ENCODE results near the gene LCN9.
"Not testable (repeated sequence)": the region's sequence is repeated elsewhere in the genome, so short reads cannot be mapped to it uniquely, and the experiment has no call there.

Gene LCN9

GRCh38 chr9:135662758-135663450 lies at the start of gene LCN9:
TSS of gene LCN9 (plus strand) at chr9:135663309. CDS start at chr9:135663322, 13 bp downstream.
- no peak for DNase-seq

GRCh38 chr9:135613946-135614805 lies 48.9 kb upstream of the LCN9 start:
- DNase-seq = no peak

GRCh38 chr9:135614821-135615665 lies 48.1 kb upstream of the LCN9 start:
- DNase-seq = no peak

GRCh38 chr9:135615666-135616618 lies 47.2 kb upstream of the LCN9 start:
- no peak for DNase-seq

GRCh38 chr9:135616619-135617537 lies 46.2 kb upstream of the LCN9 start:
- no peak for DNase-seq

- no peak for DNase-seq
These were observed 45.6 kb upstream of the LCN9 start for GRCh38 chr9:135617538-135617900.

GRCh38 chr9:135617991-135618411 lies 45.1 kb upstream of the LCN9 start:
- no peak for DNase-seq

GRCh38 chr9:135618866-135619598 lies 44.1 kb upstream of the LCN9 start:
- DNase-seq = no peak

- DNase-seq = no peak
These were observed 43.6 kb upstream of the LCN9 start for GRCh38 chr9:135619599-135619886.

GRCh38 chr9:135620558-135620957 lies 42.6 kb upstream of the LCN9 start:
- DNase-seq = no peak

GRCh38 chr9:135622415-135623020 lies 40.6 kb upstream of the LCN9 start:
- no peak for DNase-seq

- no peak for DNase-seq
These were observed 38.8 kb upstream of the LCN9 start for GRCh38 chr9:135624282-135624681.

GRCh38 chr9:135632841-135633240 lies 30.3 kb upstream of the LCN9 start:
- DNase-seq = no peak

- DNase-seq = not testable (repeated sequence)
These were observed 26.1 kb upstream of the LCN9 start for GRCh38 chr9:135636930-135637530.

- no peak for DNase-seq
These were observed 23.9 kb upstream of the LCN9 start, which contains the start of gene GLT6D1 for GRCh38 chr9:135639196-135639595. TSS of gene GLT6D1 (minus strand) at chr9:135639540. CDS start at chr9:135639187, 353 bp downstream.

- DNase-seq = no peak
These were observed 22.1 kb upstream of the LCN9 start for GRCh38 chr9:135641047-135641446.

- no peak for DNase-seq
These were observed 21.4 kb upstream of the LCN9 start for GRCh38 chr9:135641745-135642144.

GRCh38 chr9:135644631-135645218 lies 18.4 kb upstream of the LCN9 start:
- no peak for DNase-seq

- no peak for DNase-seq
These were observed 15.2 kb upstream of the LCN9 start for GRCh38 chr9:135647884-135648283.

All from DMS 273 treated with DMSO at 0.1 percent for 48 hours (cell line).